Measurements from ENCODE around the gene SLC31A1. TPM values are rescaled to one million over a fixed set of nuclear protein-coding genes. Genes with fewer than 3 reads are reported as not detected.

Gene SLC31A1
- total and polyA plus RNA-seq, 2 of the 8 experiments (the other 6 are each of a cell fraction or from before 2014, with no cell fraction given): 23.9 to 40.8 TPM

DNA sequence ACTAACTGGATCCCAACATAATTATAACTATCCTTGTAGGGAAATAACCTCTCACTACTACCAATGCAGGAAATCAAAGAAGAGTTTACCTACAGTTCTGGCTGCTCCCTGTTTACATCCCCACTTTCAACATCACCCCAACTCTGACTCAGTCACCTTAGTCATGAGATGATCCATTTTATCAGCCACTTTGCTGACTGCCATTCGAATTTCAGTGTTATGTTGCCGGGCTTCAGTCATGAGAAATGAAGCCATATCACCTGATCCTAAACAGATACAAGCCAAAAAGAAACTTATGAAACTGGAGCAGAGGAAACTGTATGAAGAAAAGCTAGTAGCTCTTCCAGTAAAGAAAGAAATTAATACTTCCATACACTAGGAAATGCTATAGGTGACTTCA lies 36.8 kb upstream of the SLC31A1 start:
- WGBS, 2 experiments (ENCODE audit: extremely low coverage in 1 of 2, insufficient coverage in 1 of 2, insufficient read length in 1 of 2, insufficient replicate concordance in 2 of 2, low coverage in 1 of 2, low lambda C conversion rate in 2 of 2, missing lambda C conversion rate in 1 of 2): 97% methylated on average over 2 of the region's 2 CpGs; no CpG with 5 or more reads in 1 of the 2 experiments
- Histone ChIP-seq H2AFZ (ENCODE audit: low read length) (no peak overlapping the region), H3K4ac (replicated peaks; ENCODE audit: insufficient read length, low read depth, low read length) (no peak overlapping the region), H3K18ac (ENCODE audit: extremely low read depth, low read length) (no peak overlapping the region), H3K56ac (replicated peaks; ENCODE audit: insufficient read length, low read depth, low read length) (no peak overlapping the region), H4K8ac (ENCODE audit: extremely low read depth, insufficient read depth, low read length) (no peak overlapping the region), H3K79me2 (ENCODE audit: control insufficient read depth in 1 of 2, insufficient read depth in 2 of 2, low read length in 2 of 2) (no peaks in the 10 kb centered on the region), H2BK120ac (replicated peaks; ENCODE audit: low read depth, low read length) (no peak overlapping the region), H3K23me2 (ENCODE audit: low read depth, low read length) (no peaks in the 10 kb centered on the region), H3K4me2 (ENCODE audit: insufficient read depth in 1 of 2, low read depth in 2 of 2, low read length in 2 of 2) (no peak overlapping the region), H3K27ac (ENCODE audit: low read depth, low read length) (no peak overlapping the region), H4K5ac (ENCODE audit: insufficient read length, low read depth, low read length) (no peak overlapping the region), H4K20me1 (replicated peaks in 1 of 2; ENCODE audit: control insufficient read depth in 1 of 2, insufficient read depth in 2 of 2, low read length in 2 of 2) (no peaks in the 10 kb centered on the region), H3K23ac (ENCODE audit: insufficient read length) (no peak overlapping the region), H2BK12ac (ENCODE audit: low read depth, low read length) (no peak overlapping the region), H2BK15ac (ENCODE audit: low read length) (no peak overlapping the region), H3K36me3 (ENCODE audit: control insufficient read depth in 2 of 4, insufficient read depth in 4 of 4, low read length in 3 of 4) (peaks cover 0 to 63% (median 33%) of the 10 kb centered on the region in 4 experiments; a peak in 7 of 8 replicates), H4K91ac (replicated peaks; ENCODE audit: insufficient read length, low read length) (no peak overlapping the region), H3K9ac (replicated peaks in 1 of 4; ENCODE audit: extremely low read depth in 1 of 4, low read depth in 3 of 4, low read length in 3 of 4) (no peak overlapping the region), H2BK20ac (ENCODE audit: low read length) (no peak overlapping the region), H2BK5ac (ENCODE audit: low read depth, low read length) (no peak overlapping the region), H3K79me1 (ENCODE audit: low read depth, low read length) (no peaks in the 10 kb centered on the region), H3K14ac (ENCODE audit: insufficient read length) (no peak overlapping the region), H3K4me3 (ENCODE audit: extremely low read depth in 1 of 4, insufficient read depth in 2 of 4, low read depth in 3 of 4, low read length in 4 of 4) (no peak overlapping the region), H3K27me3 (replicated peaks in 1 of 4; ENCODE audit: control insufficient read depth in 3 of 4, extremely low read depth in 1 of 4, insufficient read depth in 3 of 4, low read length in 3 of 4) (no peaks in the 10 kb centered on the region), H3K9me3 (ENCODE audit: insufficient read depth in 2 of 2, low read depth in 1 of 2, low read length in 1 of 2) (no peaks in the 10 kb centered on the region), H3K4me1 (replicated peaks in 1 of 4; ENCODE audit: control insufficient read depth in 3 of 4, insufficient read depth in 4 of 4, low read length in 3 of 4) (no peaks in the 10 kb centered on the region), H2AK5ac (ENCODE audit: low read depth, low read length) (no peak overlapping the region)
- ChIA-PET CTCF (ENCODE audit: partially characterized antibody) (interaction anchor here (1.6 kb wide), 1 partner anchor 11 kb away, joined by 7 read pairs; no protein-coding TSS in a partner anchor), POLR2A (ENCODE audit: partially characterized antibody) (no interaction called here)
- FAIRE-seq (no peak), DNase-seq (ENCODE audit: low read depth in 1 of 2, low spot score in 2 of 2) (no peak)
- TF ChIP-seq EGR1 (IDR thresholded peaks at IDR 0.05; ENCODE audit: borderline replicate concordance, low read depth, low read length) (no peak), JUN (IDR thresholded peaks at IDR 0.05; ENCODE audit: low read depth, low read length) (no peak), CBX5 (IDR thresholded peaks at IDR 0.05; ENCODE audit: low read depth, low read length) (no peak), PHF8 (conservative IDR thresholded peaks at IDR 0.05; ENCODE audit: low read depth, low read length) (no peak), HDAC6 (IDR thresholded peaks at IDR 0.05; ENCODE audit: low read depth, low read length) (no peak), SUZ12 (IDR thresholded peaks at IDR 0.05; ENCODE audit: low read length) (no peak), HDAC2 (IDR thresholded peaks at IDR 0.05; ENCODE audit: borderline replicate concordance in 1 of 2, low read depth in 2 of 2, low read length in 2 of 2) (no peak), GABPA (IDR thresholded peaks at IDR 0.05; ENCODE audit: borderline replicate concordance, insufficient read depth, low read length) (no peak), KDM5A (IDR thresholded peaks at IDR 0.05; ENCODE audit: low read length) (no peak)
